Mesangial cell (primary cell): Measurements from ENCODE around the gene CLDN16. TPM values are rescaled to one million over a fixed set of nuclear protein-coding genes. Genes with fewer than 3 reads are reported as not detected.

Experiments
- total RNA-seq: library from RNA; depleted of rRNA; stranded (reverse); fragments of >200 nt; gene quantifications from 2 replicates; pipeline ENCODE4 v1.2.3, GENCODE V29; 2015

CLDN16 gene, protein sequence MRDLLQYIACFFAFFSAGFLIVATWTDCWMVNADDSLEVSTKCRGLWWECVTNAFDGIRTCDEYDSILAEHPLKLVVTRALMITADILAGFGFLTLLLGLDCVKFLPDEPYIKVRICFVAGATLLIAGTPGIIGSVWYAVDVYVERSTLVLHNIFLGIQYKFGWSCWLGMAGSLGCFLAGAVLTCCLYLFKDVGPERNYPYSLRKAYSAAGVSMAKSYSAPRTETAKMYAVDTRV
- 0.16 and 1.3 TPM in 2 replicates for total RNA-seq

DNA sequence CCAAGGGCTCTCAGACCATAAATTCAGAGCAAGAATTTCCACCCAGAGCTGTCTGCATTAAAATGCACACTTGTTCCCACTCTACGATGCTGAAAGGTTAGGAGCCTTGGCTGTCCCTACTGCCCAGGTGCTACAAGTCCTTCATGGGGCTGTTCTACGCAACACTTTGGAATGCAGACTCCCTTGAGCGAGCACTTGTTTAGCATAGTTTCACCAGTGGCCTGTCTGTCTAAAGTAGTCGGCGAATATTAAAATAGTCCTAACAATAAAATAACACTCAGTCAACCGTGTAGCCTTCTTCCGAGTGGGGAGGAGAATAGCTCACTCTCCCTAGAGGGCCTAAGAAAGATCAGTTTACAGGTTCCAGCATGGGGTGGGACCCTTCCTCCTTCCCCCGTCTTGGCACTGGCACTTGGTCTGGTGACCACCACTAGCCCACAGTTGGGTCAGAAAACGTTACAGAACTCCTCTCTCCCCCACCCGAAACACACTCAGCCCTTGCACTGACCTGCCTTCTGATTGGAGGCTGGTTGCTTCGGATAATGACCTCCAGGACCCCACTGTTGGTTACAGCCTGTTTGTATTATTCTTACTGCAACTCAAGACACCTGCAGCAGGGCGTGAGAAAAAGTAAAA is at the start of gene CLDN16:
Gene CLDN16 (plus strand): TSS at position 586 of the 636 bp plus-strand sequence. CDS start 167 bp downstream, outside the sequence.

DNA sequence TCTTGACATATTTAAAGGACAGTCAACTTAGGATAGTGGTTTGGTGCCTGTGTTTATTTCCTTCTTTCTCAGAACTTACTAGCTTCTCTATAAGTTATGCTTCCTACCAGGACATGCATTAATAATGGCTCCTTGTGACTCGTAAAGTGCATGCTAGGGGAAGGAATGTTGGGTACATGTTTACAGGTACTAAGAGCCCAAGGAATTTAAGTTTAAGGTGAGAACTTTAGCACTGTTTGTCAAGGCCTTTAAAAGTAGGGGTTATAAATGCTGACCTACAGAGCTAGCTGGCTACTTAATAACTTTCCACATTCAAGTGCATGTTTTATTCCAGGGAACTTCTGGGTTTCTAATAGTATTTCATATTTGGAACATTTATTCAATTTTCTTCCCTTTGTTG is 61.8 kb downstream of the CLDN16 start, which contains the start of gene TMEM207:
Gene TMEM207 (minus strand): TSS at position 101 of the 400 bp plus-strand sequence. CDS start 92 bp downstream, at position 9.

Other genes starting within 250 kb of the CLDN16 start
- gene CLDN1, start 65.7 kb upstream of the CLDN16 start, total RNA-seq, result 84.9 and 98.0 TPM in 2 replicates
- gene TMEM207, start 61.7 kb downstream of the CLDN16 start, total RNA-seq, result not detected in 2 replicates
- gene IL1RAP, start 125.9 kb downstream of the CLDN16 start, total RNA-seq, result 8.5 and 9.6 TPM in 2 replicates